Measurements from ENCODE around the gene HSD3B7. TPM values are rescaled to one million over a fixed set of nuclear protein-coding genes. Genes with fewer than 3 reads are reported as not detected.

Gene HSD3B7
- total and polyA plus RNA-seq, 2 donors (not counting 1 experiment from before 2014, with no cell fraction given): 0.89 to 1.2 TPM

DNA sequence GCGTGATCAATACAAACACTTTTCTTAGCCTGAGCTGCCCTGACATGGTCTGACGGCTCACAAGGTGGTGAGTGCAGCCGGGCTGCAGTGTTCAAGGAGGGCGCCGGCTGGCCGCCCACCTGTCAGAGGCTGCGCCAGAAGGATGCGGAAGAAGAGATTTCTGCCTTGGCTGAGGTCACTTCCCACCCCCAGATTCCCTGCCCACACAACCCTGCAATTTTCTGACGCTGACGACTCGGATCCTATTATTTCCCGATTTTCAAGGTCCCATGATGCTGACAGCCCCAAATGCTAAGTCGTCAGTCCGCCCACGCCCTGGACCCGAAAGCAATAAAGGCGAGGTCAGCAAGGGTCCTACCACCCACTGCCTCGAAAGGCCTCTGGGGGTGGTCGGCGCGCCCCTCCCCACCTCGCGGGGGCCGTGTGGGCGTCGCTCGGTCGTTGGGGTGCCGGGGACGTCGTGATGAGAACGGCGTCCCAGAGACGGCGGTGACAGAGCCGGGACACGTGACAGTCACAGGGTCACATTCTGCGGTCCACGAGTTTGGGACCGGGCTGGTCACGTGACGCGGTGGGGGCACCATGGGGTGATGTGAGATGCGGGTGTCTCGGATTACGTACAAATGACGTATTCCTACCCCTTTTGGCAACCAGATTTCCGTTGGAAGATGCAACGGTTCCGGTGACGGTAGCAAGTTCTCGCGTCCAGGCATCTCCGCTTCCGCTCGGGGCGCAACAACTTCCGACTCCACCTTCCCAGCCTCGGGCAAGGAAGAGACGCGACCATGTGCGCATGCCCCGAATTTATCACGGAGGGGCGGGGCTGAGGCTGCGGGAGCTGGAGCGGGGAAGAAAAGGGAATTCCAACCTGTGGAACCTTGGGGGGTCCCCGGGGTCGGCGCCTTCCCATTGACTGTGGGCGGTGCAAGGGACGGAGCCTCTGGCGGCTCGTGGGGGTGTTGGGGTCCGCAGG is 48.0 kb downstream of the HSD3B7 start, which contains the start of gene STX4:
Gene STX4, plus strand, starts transcription at position 823 of the 973 bp plus-strand sequence. CDS start 248 bp downstream, outside the sequence.
- Histone ChIP-seq H3K4me1 (ENCODE audit: control insufficient read depth in 2 of 2, insufficient read depth in 2 of 2, low read length in 2 of 2) (peaks cover 8 to 16% of the 10 kb centered on the region in 2 donors), H3K4me3 (ENCODE audit: control extremely low read depth in 1 of 5, extremely low read depth in 1 of 5, insufficient read depth in 1 of 5, low read depth in 2 of 5, low read length in 4 of 5) (peak within 1 kb of the TSS; percentile 76 to 99 (median 90)), H3K36me3 (replicated peaks in 1 of 2; ENCODE audit: control extremely low read depth in 1 of 2, control insufficient read depth in 1 of 2, extremely low read depth in 1 of 2, insufficient read depth in 2 of 2, low read length in 1 of 2) (peaks cover 0 to 12% of the 10 kb centered on the region in 2 experiments), H2AFZ (ENCODE audit: insufficient read depth, low read depth, low read length, poor library complexity, severe bottlenecking) (peak within 1 kb of the TSS; percentile 85), H3K9ac (ENCODE audit: low read length) (peak within 1 kb of the TSS; percentile 95), H3K27ac (ENCODE audit: low read length in 2 of 2) (peak within 1 kb of the TSS; percentile 99 to 100), H3K27me3 (replicated peaks in 1 of 4; ENCODE audit: control extremely low read depth in 1 of 4, control insufficient read depth in 3 of 4, insufficient read depth in 4 of 4, low read length in 3 of 4) (no peaks in the 10 kb centered on the region), H3K9me3 (ENCODE audit: control extremely low read depth in 1 of 3, control insufficient read depth in 2 of 3, insufficient read depth in 1 of 3, low read length in 2 of 3) (peaks cover 0 to 6% (median 0%) of the 10 kb centered on the region in 3 donors), H4K20me1 (ENCODE audit: control insufficient read depth, insufficient read depth, low read length, poor library complexity, severe bottlenecking) (peaks cover 26% of the 10 kb centered on the region), H3K4me2 (replicated peaks; ENCODE audit: low read depth, low read length, poor library complexity, severe bottlenecking) (peak within 1 kb of the TSS; percentile 94), H3K79me2 (ENCODE audit: control insufficient read depth, insufficient read depth, low read length) (peaks cover 26% of the 10 kb centered on the region)
- ChIA-PET POLR2A (interaction anchor here (0.7 to 2.3 kb wide), 5 partner anchors 41 to 839 kb away, joined by 3 to 14 read pairs (median 5); partner anchors contain the start of genes BCKDK, KAT8, ZNF646 and ZNF668), CTCF (interaction anchor here (1.6 kb wide), 1 partner anchor 41 kb away, joined by 5 read pairs; the partner anchor contains the start of genes ZNF646 and ZNF668)
- H3K27me3 Mint-ChIP-seq: no peaks in the 10 kb centered on the region
- TF ChIP-seq, protein P1, sequence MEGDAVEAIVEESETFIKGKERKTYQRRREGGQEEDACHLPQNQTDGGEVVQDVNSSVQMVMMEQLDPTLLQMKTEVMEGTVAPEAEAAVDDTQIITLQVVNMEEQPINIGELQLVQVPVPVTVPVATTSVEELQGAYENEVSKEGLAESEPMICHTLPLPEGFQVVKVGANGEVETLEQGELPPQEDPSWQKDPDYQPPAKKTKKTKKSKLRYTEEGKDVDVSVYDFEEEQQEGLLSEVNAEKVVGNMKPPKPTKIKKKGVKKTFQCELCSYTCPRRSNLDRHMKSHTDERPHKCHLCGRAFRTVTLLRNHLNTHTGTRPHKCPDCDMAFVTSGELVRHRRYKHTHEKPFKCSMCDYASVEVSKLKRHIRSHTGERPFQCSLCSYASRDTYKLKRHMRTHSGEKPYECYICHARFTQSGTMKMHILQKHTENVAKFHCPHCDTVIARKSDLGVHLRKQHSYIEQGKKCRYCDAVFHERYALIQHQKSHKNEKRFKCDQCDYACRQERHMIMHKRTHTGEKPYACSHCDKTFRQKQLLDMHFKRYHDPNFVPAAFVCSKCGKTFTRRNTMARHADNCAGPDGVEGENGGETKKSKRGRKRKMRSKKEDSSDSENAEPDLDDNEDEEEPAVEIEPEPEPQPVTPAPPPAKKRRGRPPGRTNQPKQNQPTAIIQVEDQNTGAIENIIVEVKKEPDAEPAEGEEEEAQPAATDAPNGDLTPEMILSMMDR (IDR thresholded peaks at IDR 0.05): no peak
- TF ChIP-seq EZH2 (IDR thresholded peaks at IDR 0.05; ENCODE audit: borderline replicate concordance, insufficient read depth, low read depth, low read length, poor library complexity, severe bottlenecking): no peak
- DNase-seq (peak; percentile 100), ATAC-seq (ENCODE audit: low read depth) (peak; percentile 76)
- H3K9me3 Mint-ChIP-seq (ENCODE audit: insufficient read depth): no peaks in the 10 kb centered on the region
- WGBS (ENCODE audit: insufficient coverage): under 1% methylated on average over 67 of the region's 75 CpGs
- peak within 1 kb of the TSS; percentile 99 for H3K27ac Mint-ChIP-seq
- H3K4me1 Mint-ChIP-seq: peaks cover 21% of the 10 kb centered on the region
- intact Hi-C loops (cut with micrococcal nuclease): loop anchor here (1.0 to 5.0 kb wide), 9 partner anchors 41 to 426 kb away; partner anchors contain the start of genes ARMC5, BCKDK, CFAP119 and FBRS
- H3K4me3 Mint-ChIP-seq: peak within 1 kb of the TSS; percentile 95
